GM19351 (cell line): ENCODE results near the gene HS2ST1.
"Not testable (repeated sequence)": the region's sequence is repeated elsewhere in the genome, so short reads cannot be mapped to it uniquely, and the experiment has no call there.

Experiments used
- ATAC-seq: cut with Tn5 transposase; IDR thresholded peaks from one replicate; pipeline ENCODE4 v1.9.1; 2021; ENCODE audit warnings: mild to moderate bottlenecking, moderate library complexity; ENCODE audit not compliant: unreplicated experiment

HS2ST1 gene

GRCh38 chr1:87004857-87005256 lies 90.4 kb downstream of the HS2ST1 start:
- no peak for ATAC-seq

- ATAC-seq = no peak
Observed at GRCh38 chr1:87007323-87007722, 92.9 kb downstream of the HS2ST1 start.

- not testable (repeated sequence) for ATAC-seq
Observed at GRCh38 chr1:87013385-87013784, 99.0 kb downstream of the HS2ST1 start.

GRCh38 chr1:87017998-87018672 lies 103.7 kb downstream of the HS2ST1 start:
- no peak for ATAC-seq

- no peak for ATAC-seq
Observed at GRCh38 chr1:87023326-87023725, 108.9 kb downstream of the HS2ST1 start.

GRCh38 chr1:87024936-87025540 lies 110.6 kb downstream of the HS2ST1 start:
- ATAC-seq = peak; percentile 88

- ATAC-seq = not testable (repeated sequence)
Observed at GRCh38 chr1:87027561-87027960, 113.1 kb downstream of the HS2ST1 start.

GRCh38 chr1:87028576-87028975 lies 114.1 kb downstream of the HS2ST1 start:
- no peak for ATAC-seq

GRCh38 chr1:87030740-87031690 lies 116.6 kb downstream of the HS2ST1 start:
- peak; percentile 94 for ATAC-seq

- ATAC-seq = no peak
Observed at GRCh38 chr1:87034351-87034750, 119.9 kb downstream of the HS2ST1 start.

- ATAC-seq = no peak
Observed at GRCh38 chr1:87039096-87039495, 124.7 kb downstream of the HS2ST1 start.

- no peak for ATAC-seq
Observed at GRCh38 chr1:87042111-87042811, 127.8 kb downstream of the HS2ST1 start.

GRCh38 chr1:87044424-87044823 lies 130.0 kb downstream of the HS2ST1 start:
- ATAC-seq = peak; percentile 36

GRCh38 chr1:87044840-87045239 lies 130.4 kb downstream of the HS2ST1 start:
- peak; percentile 72 for ATAC-seq

GRCh38 chr1:87045761-87046304 lies 131.4 kb downstream of the HS2ST1 start:
- ATAC-seq = peak; percentile 47

- ATAC-seq = no peak
Observed at GRCh38 chr1:87046951-87047350, 132.5 kb downstream of the HS2ST1 start.

- no peak for ATAC-seq
Observed at GRCh38 chr1:87048237-87048636, 133.8 kb downstream of the HS2ST1 start.

GRCh38 chr1:87051965-87052364 lies 137.5 kb downstream of the HS2ST1 start:
- no peak for ATAC-seq

GRCh38 chr1:87052400-87052799 lies 138.0 kb downstream of the HS2ST1 start:
- no peak for ATAC-seq

GRCh38 chr1:87052961-87053360 lies 138.5 kb downstream of the HS2ST1 start:
- no peak for ATAC-seq

- no peak for ATAC-seq
Observed at GRCh38 chr1:87053446-87053845, 139.0 kb downstream of the HS2ST1 start.
